Measurements from ENCODE around the gene SYNM.

DNA sequence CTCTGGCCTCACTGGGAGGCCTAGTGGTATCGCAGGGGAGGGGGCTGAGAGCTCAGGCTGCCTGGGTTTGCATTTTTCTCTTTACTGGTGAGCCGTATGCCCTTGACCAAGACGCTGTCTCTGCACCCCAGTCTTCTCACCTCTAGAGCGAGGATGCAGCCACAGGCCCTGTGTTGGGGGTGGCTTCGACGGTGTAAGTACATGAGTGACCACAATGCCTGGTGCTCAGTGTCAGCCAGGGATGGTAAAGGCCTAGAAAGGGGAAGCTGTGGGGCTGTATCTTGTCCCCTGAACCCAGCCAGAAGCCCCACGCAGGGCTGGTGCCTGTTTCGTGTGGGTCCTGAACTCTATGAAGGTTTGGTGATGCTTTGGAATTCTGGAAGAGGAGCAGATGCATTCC lies 19.8 kb downstream of the SYNM start:
- TF ChIP-seq EZH2 (IDR thresholded peaks at IDR 0.05; ENCODE audit: insufficient read depth, poor library complexity, severe bottlenecking) = no peak
- TF ChIP-seq EZH2phosphoT487 (IDR thresholded peaks at IDR 0.05; ENCODE audit: insufficient read depth, low read depth) = no peak

Measured in GM23248 (cell line).